ENCODE data around the gene PCDH9.

Gene PCDH9

GRCh38 chr13:66751691-66752090, 478.4 kb downstream of the PCDH9 start:
- DNase-seq (ENCODE audit: low read depth), result no peak

GRCh38 chr13:66748712-66749111, 481.4 kb downstream of the PCDH9 start:
- DNase-seq (ENCODE audit: low read depth), result no peak

- DNase-seq (ENCODE audit: low read depth), result no peak
Measured at GRCh38 chr13:66745307-66745706, 484.8 kb downstream of the PCDH9 start.

DNA sequence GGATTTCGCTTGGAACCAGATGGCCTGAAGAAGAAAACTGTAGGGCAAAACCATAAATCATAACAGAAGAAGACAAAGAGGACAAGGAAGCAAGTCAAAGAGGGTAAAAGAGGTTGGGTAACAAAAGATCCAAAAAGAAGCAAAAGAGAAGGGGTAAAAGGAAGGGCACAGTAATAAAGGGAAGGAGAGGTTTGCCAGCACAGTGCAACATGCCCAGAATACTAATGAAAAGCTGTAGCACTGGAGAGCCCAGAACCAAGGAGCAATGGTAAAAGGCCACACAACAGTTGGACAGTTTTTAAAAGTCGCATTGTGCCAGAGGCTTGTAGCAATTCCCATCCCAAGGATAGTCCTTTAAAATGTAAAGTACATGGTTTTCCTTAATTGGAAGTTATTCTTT, 506.6 kb downstream of the PCDH9 start:
- DNase-seq (ENCODE audit: low read depth), result no peak

GRCh38 chr13:66716538-66716937, 513.6 kb downstream of the PCDH9 start:
- DNase-seq (ENCODE audit: low read depth), result no peak

GRCh38 chr13:66714795-66715194, 515.3 kb downstream of the PCDH9 start:
- DNase-seq (ENCODE audit: low read depth), result no peak

GRCh38 chr13:66704110-66704509, 526.0 kb downstream of the PCDH9 start:
- DNase-seq (ENCODE audit: low read depth), result no peak

- DNase-seq (ENCODE audit: low read depth), result no peak
Measured at GRCh38 chr13:66703597-66703996, 526.5 kb downstream of the PCDH9 start.

DNA sequence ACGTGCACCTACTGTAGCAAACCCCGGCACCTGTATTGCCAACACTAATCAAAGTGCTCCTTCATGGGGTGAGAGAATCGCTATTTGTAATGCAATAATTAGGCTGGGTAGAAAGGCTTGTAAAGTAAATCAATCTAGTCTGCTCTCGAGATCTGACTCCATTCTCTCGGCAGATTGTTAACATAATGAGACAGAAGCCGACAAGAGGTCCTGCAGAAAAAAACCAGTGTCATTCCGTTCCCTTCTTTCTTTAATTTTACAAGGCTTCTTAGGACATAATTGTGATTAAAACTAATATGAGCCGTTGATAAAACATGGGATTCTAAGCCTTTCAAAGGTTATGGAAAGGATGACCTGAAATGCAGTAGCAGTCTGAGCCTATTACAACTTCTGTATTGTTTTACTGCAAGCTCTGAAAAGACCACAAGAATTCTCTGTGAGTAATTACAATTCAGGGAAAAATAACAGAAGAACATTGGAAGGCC, 530.0 kb downstream of the PCDH9 start:
- no peak for DNase-seq (ENCODE audit: low read depth)

GRCh38 chr13:66693656-66694055, 536.5 kb downstream of the PCDH9 start:
- DNase-seq (ENCODE audit: low read depth), result no peak

GRCh38 chr13:66691149-66691548, 539.0 kb downstream of the PCDH9 start:
- DNase-seq (ENCODE audit: low read depth), result no peak

GRCh38 chr13:66689628-66690027, 540.5 kb downstream of the PCDH9 start:
- DNase-seq (ENCODE audit: low read depth), result no peak

GRCh38 chr13:66689037-66689619, 541.0 kb downstream of the PCDH9 start:
- DNase-seq (ENCODE audit: low read depth), result no peak

DNA sequence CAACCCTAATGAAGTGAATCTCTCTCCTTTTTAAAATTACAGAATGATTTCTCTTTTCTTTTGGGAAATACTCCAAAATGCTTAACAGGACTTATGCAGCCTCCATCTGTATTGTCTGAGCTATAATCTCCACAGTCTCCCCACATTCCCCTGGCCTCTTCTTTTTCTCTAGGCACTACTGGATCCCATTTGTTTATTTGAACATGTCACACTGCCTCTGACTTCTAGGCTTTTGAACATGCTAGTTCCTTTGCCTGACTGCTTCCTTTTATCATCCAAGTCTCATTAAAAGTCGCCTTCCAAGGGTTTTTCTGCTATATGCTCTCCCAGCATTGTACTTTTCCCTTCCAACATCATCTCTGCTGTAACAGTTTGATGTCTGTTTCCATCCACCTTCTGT, 548.7 kb downstream of the PCDH9 start:
- no peak for DNase-seq (ENCODE audit: low read depth)

DNA sequence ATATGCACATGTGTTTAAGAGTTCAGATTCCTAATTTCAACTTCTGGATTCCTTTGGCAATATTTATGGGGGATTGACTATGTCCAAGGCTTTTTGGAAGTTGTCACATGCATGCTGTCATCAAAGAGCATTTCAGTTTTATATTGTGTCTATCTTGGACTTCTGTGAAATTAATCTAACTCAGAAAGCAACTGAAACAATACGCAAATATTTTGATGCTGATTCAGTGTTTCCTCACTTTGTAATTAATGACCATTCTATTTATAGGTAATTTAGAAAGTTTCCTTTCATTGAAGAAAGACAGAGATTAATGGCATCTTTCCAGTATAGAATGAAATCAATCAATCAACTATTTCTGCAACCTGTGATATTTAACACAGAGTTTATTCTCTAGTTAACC, 550.1 kb downstream of the PCDH9 start:
- DNase-seq (ENCODE audit: low read depth), result no peak

DNA sequence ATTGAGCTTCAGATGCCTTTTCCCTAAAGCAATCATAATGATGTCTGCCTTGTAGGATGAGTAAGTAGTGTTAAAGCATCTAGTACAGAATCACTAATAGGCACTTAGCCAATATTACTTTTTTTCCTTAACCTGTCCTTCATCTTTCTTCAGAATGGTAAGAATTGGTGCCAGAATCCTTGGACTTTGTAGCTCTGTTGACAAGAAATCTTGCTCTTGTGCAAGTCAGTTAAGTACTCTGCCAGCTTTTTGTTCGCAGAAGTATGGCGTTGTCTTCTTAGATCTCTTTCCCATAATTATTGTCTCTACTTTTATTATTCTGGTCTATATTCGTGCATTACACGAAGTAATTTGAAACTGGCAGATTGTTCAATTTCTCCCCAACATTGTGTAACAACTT, 554.5 kb downstream of the PCDH9 start:
- DNase-seq (ENCODE audit: low read depth), result no peak

DNA sequence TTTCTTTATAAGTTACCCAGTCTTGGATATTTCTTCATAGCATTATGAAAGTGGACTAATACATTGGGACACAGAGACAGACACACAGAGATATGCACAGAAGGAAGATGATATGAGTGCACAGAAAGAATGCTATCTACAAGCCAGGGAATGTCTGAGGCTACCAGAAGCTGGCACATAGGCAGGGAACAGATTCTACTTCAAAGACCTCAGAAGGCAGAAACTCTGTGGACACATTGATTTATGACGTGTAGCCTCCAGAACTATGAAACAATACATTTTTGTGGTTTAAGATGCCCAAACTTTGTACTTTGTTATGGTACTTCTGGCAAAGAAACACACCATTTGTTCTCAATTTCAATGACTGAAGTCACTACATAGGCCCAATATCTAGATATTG, 556.7 kb downstream of the PCDH9 start:
- no peak for DNase-seq (ENCODE audit: low read depth)

DNA sequence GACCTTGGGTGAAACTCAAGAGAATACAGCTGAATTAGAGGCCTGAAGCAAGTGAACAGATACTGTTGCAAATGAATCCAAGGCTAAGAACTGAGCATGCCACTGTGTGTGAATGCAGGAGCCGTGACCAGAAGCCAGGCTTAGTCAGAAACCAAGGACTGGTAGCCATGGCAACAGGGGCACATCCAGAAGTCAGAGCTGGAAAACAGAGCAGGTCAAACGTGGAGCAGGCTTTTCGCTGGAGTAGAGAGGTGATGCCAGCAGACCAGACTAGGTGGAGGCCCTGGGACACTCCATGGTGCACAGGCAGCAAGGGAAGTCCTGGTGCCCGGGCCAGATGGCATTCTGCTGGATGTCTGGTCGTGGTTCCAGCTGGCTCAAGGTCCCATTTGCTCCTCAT, 564.1 kb downstream of the PCDH9 start:
- DNase-seq (ENCODE audit: low read depth), result no peak

- DNase-seq (ENCODE audit: low read depth), result no peak
Measured at GRCh38 chr13:66663711-66664110, 566.4 kb downstream of the PCDH9 start.

DNA sequence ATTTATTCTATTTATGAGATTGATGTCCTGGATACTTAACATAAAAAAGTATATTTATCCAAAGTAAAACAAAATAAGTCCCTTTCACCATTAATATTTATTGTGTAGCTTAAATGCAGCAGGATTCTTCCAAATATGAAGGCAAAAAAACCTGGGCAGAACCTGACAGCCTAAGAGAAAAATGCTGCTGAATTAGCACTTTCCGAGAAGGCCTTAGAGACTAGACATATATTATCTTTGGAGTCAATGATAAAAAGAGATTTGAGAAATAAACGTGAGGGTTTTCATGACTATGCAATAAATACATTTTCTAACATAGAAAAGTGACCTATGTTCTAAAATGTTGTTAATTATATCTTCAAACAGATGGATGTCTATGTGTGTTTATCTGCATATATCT, 566.9 kb downstream of the PCDH9 start:
- no peak for DNase-seq (ENCODE audit: low read depth)

- no peak for DNase-seq (ENCODE audit: low read depth)
Measured at GRCh38 chr13:66661336-66661735, 568.8 kb downstream of the PCDH9 start.

GRCh38 chr13:66660468-66660813, 569.7 kb downstream of the PCDH9 start:
- DNase-seq (ENCODE audit: low read depth), result no peak

- DNase-seq (ENCODE audit: low read depth), result no peak
Measured at GRCh38 chr13:66659701-66660467, 570.3 kb downstream of the PCDH9 start.

DNA sequence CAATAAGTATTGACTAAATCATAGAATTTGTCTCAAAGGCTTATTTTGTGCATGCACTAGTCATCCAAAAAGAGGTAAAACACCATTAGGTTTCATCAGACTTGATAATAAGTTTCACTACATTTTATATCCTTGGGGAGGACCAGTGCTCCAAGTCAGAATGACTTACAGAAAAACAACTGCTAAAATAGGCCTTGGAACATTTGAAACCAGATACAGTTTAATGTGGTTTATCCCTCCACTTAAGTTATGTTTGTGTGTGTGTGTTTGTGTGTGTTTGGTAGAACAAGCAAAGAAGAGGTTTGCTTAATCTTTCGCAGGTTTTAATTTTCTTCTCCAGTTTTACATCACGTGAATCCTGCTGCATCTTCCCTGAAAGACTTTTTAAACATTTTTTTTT, 570.9 kb downstream of the PCDH9 start:
- no peak for DNase-seq (ENCODE audit: low read depth)

Data from stimulated activated CD8-positive, alpha-beta memory T cell treated with anti-CD3 and anti-CD28 coated beads, Interleukin-15, amount 100 ng/mL, for 24 hours (primary cell).